Measurements from ENCODE around the gene SLC2A13.
A peak's percentile ranks its signal among the peaks of the same experiment; 100 is the strongest.
"Not testable (repeated sequence)": the region's sequence is repeated elsewhere in the genome, so short reads cannot be mapped to it uniquely, and the experiment has no call there.

SLC2A13 gene

GRCh38 chr12:40034156-40034555 lies 71.7 kb downstream of the SLC2A13 start:
- DNase-seq = no peak

GRCh38 chr12:40033242-40033630 lies 72.6 kb downstream of the SLC2A13 start:
- no peak for DNase-seq

DNA sequence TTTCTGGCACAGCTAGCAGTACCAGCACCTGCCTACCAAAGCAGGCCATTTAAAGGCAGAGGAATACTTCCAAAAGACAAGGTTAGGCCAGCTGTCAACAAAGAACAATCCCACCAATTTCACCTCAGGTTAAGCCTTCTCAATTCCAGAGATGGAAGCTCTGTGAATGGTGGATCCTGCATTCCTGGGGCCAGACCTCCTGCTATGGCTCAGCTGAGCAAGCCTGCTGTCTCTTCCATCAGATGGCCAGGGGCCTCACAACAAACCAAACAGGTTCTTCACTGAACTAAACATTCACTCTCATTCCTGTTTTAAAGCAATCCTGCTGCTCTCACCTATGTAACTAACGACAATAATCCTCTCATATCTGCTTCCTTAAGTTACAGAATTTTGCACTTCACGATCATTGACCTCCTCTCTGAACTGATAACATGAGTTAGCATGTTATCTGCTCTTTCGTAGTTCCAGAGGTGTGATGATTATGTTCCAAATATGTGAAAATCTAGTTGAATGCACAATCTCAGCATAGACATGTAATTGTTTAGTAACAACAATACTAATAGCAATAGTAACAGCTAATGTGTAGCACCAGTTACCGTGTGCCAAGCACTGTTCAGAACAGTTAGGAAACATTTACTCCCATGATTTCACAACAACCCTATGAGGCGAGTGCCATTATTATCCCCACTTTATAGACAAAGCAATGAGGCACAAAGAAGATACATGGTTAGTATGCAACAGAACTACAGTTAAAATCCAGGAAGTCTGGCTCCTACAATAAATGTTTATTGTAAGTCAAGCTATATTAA lies 73.2 kb downstream of the SLC2A13 start:
- DNase-seq = no peak

DNA sequence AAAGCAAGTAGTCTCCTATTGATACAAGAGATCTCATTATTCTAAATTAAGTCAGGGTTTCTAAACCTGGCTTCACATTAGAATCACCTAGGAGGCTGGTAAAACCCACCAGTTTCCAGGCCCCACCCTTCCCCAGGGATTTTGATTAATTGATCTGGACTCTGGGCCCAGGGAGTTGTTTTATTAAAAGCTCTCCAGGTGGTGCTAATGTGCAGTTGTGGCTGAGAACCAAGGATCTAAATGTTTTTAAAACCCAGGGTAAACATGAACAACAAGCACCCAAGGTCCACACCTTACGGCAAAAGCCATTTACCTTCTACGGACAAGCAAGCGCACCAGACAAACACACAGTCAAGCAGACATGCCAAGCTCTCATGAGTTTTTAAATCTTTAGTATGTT lies 73.9 kb downstream of the SLC2A13 start:
- DNase-seq = no peak

GRCh38 chr12:40030970-40031369 lies 74.9 kb downstream of the SLC2A13 start:
- not testable (repeated sequence) for DNase-seq

- no peak for DNase-seq
Observed at GRCh38 chr12:40028296-40028695, 77.6 kb downstream of the SLC2A13 start.

GRCh38 chr12:40022850-40023249 lies 83.0 kb downstream of the SLC2A13 start:
- no peak for DNase-seq

DNA sequence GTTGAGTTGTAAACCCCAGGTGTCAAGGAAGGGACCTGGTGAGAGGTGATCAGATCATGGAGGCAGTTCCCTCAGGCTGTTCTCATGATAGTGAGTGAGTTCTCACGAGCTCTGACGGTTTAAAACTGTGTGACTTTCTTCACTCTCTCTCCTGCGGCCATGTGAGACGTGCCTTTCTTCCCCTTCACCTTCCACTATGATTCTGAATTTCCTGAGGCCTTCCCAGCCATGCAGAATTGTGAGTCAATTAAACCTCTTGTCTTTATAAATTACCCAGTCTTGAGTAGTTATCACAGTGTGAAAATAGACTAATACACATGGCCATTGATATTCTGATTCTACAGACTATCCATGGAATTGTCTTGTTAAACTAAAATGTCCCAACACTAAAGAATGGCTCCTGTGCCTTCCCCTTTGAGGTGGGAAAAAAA lies 85.6 kb downstream of the SLC2A13 start:
- DNase-seq = no peak

DNA sequence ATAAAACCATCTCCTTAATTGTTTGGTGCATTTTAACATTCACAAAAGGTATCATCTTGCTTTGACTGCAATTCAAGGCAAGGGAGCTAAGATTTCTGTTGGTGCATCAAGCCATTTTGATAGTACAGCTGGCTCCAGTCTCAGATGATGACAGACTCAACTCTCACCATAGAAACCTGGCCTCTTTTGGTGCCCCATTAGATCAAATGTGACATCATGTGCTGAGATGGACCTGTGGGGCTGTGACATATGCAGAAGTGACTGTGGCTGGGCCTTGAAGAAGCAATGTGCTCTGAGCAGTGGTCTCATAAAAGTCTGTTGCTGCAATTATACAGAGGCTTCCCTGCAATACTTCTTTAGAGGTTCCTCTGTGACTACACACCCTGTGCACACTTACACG lies 88.4 kb downstream of the SLC2A13 start:
- DNase-seq = no peak

DNA sequence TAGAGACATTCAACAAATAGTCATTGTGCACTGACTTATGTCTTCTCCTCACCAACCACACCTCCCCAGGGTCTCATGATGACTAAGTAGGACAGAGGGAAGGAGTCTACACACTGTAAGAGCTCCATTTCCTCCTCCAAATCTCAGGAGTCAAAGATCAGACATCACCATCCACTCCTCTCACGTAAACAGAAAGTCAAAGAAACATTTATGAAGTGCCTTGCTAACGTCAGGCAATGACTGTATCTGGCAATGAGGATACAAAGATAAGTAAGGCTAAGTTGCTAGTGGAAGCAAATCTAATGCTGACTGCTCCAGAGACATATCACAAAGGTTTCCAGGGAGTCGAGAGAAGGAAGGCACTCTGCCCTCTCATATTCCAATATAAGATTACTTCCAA lies 88.9 kb downstream of the SLC2A13 start:
- DNase-seq = no peak

- DNase-seq = no peak
Observed at GRCh38 chr12:40015881-40016280, 90.0 kb downstream of the SLC2A13 start.

- no peak for DNase-seq
Observed at GRCh38 chr12:40015345-40015744, 90.5 kb downstream of the SLC2A13 start.

DNA sequence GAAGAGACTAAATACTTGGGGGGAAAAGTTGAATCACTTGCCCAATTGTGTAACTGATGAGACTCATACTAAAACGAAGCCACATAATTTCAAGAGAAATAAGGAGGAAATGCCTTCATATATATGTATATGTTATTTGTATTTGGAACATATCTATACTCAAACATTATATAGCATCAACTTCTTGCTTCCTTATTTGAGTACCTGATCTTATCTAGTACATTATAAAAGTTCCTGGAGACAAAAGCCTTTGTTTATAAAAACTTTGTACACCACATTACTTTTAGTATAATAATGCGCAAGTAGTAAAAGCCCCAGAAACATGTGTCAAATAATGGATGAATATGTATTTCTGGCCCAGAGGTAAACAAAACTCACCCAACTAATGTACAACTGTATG lies 92.0 kb downstream of the SLC2A13 start:
- DNase-seq = no peak

GRCh38 chr12:40013292-40013691 lies 92.6 kb downstream of the SLC2A13 start:
- DNase-seq = no peak

- DNase-seq = no peak
Observed at GRCh38 chr12:40012711-40013110, 93.2 kb downstream of the SLC2A13 start.

- DNase-seq = no peak
Observed at GRCh38 chr12:40011775-40012129, 94.1 kb downstream of the SLC2A13 start.

DNA sequence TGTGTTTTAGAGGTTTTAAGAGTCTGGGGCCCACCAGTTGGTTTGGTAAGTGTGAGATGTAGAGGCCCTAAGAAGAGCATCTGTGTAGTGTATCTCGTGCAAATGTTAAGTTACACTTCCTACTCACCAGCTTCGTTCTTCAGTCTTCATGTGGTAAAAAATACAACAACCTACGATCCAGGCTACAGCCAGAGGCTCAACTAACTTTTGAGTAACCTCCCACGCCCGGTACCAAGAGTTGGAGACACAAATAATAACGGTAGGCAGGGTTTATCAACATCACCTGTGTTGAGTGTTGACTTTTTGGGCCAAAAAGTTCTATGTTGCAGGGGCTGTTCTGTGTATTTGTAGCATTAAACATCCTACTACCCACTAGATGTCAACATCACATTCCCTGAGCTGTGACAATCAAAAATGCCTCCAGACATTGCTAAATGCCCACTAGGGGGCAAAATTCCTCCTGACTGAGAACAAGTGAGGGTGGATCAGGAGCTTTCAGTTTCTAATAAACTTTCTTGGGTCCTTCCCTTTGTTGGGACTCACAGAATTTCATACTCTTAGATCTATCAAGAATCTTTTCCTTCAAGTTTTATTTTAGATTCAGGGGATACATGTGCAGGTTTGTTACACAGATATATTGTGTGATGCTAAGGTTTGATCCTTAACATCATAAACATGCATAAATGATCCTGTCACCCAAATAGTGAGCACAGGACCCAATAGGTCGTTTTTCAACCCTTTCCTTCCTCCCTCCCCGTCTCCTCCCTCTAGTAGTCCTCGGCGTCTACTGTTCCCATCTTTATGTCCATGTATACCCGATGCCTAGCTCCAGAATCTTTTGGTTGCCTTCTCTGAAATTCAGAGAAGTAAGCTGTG lies 94.7 kb downstream of the SLC2A13 start:
- DNase-seq = peak; percentile 26

DNA sequence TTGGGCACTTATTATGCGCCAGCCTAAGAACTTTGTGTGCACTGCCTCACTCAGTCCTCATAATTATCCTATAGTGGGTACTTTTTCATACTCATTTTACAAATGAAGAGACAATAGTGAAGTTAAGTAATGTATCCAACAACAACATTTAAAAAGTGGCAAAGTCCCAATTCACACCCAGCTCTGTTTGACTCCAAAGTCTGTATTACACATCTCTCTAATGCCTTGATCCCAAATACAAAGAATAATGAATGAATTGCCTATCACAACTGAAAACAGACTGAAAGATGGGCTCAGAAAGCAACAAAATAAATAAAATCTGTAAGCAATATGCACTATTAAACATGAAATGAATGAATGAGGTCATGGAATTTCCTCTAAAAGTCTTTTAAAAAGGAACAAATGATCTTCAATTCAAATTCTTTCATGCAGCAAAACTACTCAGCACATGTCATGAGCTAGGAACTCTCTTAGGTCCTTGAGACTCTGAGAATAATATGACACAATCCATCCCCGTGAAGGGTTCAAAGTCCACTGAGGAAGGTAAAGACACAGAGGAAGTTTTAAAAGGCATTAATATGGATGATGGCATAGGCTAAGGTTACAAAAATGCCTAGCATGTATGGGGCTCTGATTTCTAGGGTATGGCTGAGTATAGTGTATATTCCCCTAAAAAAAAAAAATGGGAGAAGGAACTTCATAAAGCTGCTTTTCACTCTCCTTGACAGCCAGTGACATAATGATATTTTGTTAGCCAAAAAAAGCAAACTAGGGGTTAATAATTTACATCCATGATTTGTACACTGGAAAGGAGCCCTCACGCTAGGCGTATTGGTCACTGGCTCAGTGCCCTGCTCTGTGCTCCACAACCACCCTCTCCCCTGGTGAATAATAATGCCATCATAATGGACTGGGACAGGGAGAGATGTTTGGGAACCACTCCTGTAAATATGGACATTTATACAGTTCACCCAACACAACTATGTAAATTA lies 103.4 kb downstream of the SLC2A13 start:
- no peak for DNase-seq

- no peak for DNase-seq
Observed at GRCh38 chr12:40001406-40001805, 104.5 kb downstream of the SLC2A13 start.

GRCh38 chr12:40000884-40001283 lies 105.0 kb downstream of the SLC2A13 start:
- DNase-seq = no peak

DNA sequence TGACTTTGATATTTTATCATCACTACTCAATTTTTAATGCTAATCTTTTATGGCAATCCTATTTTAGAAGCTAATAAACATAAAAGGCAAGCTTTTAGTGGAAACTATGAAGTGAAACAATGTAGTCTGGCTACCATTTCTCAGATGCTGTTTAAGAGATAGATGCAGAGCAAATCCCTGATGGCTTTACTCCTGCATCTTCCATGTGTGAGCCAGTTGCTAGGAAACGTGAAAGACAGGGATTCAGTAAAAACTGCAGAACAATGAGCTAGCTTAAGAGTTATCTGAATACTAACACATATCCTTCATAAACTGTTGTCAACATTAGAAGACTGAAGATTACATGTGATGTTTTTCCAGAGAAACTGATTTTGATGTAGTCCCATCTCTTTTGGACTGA lies 112.6 kb downstream of the SLC2A13 start:
- DNase-seq = no peak

DNA sequence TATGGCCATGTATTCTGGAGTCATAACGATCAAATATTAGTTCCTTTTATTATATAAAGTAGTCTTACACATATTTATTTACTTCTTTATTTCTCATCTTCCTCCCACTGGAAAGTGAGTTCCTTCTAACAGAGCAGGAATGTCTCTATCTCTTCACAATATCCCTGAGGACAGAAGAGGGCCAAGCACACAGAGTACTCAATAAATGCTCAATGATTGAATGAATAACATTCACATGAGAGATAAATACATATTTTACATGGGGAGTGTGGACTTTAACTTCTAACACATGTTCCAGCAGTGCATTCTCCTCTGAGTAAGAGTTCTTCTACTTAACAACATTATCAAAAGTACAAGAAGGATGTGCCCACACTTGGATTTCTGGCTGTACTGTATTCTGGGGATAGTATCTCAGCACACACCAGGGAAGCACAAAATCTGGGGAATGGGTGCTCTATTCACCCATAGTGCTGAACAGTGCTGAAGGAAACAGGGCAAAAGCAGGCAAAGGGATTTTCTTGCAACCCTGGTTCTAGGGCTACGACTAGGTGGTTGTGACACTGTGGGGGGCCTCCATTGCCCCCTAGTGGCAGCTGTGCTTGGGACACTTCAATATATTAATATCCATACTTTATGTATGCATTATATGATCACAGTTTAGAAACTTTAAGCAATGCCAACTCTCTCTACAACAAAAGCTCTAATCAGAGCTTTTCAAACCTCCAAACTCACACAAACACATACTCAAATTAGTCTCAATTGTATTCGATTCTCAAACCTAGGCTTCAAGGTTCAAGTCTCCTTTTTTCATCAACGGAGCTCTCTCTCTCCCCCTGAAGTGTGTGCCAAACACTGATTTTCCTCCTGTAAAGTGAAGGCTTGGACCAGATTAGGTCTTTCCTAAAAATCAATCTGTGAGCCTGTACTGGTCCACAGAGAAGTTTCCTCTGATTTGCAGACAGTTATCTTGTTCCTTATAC lies 115.5 kb downstream of the SLC2A13 start:
- peak; percentile 38 for DNase-seq

Data from right hindlimb (tissue), 1 donor.